Activated naive CD4-positive, alpha-beta T cell treated with anti-CD3 and anti-CD28 coated beads for 36 hours (primary cell): ENCODE results near the gene GPR84. TPM values are rescaled to one million over a fixed set of nuclear protein-coding genes. Genes with fewer than 3 reads are reported as not detected.

Experiments
- CTCF ChIA-PET: fragments of 350-600 bp; sonication (Branson Sonifier 250); formaldehyde crosslinking; loops from one replicate; lab custom pipeline; 2021; ENCODE audit warnings: antibody characterized with exemption; lab: Charles Lee
- DNase-seq: peaks from one replicate; pipeline ENCODE4 v3.0.0-alpha.2; 2020
- H3K27ac Mint-ChIP-seq: one replicate; pipeline ENCODE4 v1.8.0; 2021; ENCODE audit warnings: mild to moderate bottlenecking, mixed read lengths
- H3K27me3 Mint-ChIP-seq: one replicate; pipeline ENCODE4 v1.8.0; 2021; ENCODE audit warnings: low read depth, mixed read lengths
- H3K36me3 Mint-ChIP-seq: one replicate; pipeline ENCODE4 v1.8.0; 2021; ENCODE audit warnings: low read depth, mixed read lengths
- H3K4me1 Mint-ChIP-seq: one replicate; pipeline ENCODE4 v1.8.0; 2021; ENCODE audit warnings: low read depth, mixed read lengths
- H3K4me3 Mint-ChIP-seq: one replicate; pipeline ENCODE4 v1.8.0; 2021; ENCODE audit warnings: mild to moderate bottlenecking, moderate library complexity, mixed read lengths
- H3K9me3 Mint-ChIP-seq: one replicate; pipeline ENCODE4 v1.8.0; 2021; ENCODE audit warnings: mixed read lengths
- intact Hi-C: fragments of 100-400 bp; cut with micrococcal nuclease; formaldehyde crosslinking; loops from one replicate; pipeline ENCODE4 v1.15.1; 2023
- total RNA-seq, 2 experiments: library from RNA; stranded (reverse); gene quantifications; one replicate each; pipeline ENCODE4 v1.2.3, GENCODE V29; 2021

The GPR84 gene
- 1 to 10 TPM; 1.2 TPM for total RNA-seq

GRCh38 chr12:54364413-54364812, at the start of gene GPR84:
Gene GPR84 (minus strand): TSS chr12:54364486. CDS start chr12:54363851, 635 bp downstream.
- Mint-ChIP-seq H3K4me3 (peak within 1 kb of the TSS; percentile 58), H3K27me3 (no peaks in the 10 kb centered on the region), H3K4me1 (peaks cover 43% of the 10 kb centered on the region), H3K9me3 (no peaks in the 10 kb centered on the region), H3K36me3 (no peaks in the 10 kb centered on the region), H3K27ac (peak within 1 kb of the TSS; percentile 84)
- DNase-seq: peak; percentile 77
- CTCF ChIA-PET: no interaction called here
- intact Hi-C loops: loop anchor here (1.0 kb wide), 3 partner anchors 40 to 148 kb away; partner anchors contain the start of genes CBX5 and HNRNPA1

DNA sequence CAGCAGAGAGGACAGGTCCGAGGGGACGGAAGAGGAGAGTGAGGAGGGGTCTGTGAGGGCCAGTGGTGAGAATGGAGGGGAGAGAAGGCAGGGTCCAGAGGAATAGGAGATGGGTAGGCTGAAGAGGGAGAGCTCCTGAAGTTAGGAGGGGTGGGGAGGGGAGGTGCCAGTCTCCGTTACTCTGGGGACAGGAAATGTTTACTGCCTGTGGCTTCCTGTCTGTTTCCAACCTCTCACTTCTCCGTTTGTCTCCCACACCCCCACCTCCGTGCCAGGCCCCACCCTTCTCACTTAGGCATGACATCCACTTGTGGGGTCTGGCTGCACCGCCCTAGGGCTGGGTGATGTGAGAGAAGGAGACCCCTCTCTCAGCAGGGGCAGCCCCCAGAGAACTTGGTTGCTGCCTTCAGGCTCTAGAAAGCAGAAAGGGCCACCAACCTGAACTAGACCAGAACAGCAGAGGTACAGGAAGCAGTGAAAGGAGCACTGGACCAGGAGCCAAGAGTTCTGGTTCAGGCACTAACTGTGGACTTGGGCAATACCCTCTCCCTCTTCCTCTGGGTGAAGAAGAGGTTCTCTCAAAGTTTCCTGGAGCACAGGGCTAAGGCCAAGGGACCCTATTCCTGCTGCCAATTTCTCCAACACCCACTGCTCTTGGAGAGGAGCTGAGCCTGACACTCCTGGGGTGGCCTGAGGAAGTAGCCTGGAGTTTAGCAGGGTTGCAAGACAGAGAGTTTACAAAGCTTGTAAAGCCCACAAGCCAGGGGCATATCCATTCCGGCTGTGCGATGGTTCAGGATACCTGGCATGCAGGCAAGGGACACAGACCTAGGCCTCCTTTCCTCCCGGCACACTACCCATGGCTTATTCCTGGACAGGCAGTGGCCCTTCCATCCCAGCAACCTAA, 49.3 kb upstream of the GPR84 start:
- Mint-ChIP-seq H3K27me3 (no peaks in the 10 kb centered on the region), H3K9me3 (no peaks in the 10 kb centered on the region), H3K27ac (peak overlapping the region; percentile 96), H3K4me3 (peak overlapping the region; percentile 49), H3K4me1 (peaks cover 71% of the 10 kb centered on the region), H3K36me3 (peaks cover 1% of the 10 kb centered on the region)
- intact Hi-C loops: loop anchor here (2.0 to 10.0 kb wide), 5 partner anchors 83 to 1924 kb away; partner anchors contain the start of genes IL23A, NCKAP1L, SP1 and TESPA1
- CTCF ChIA-PET: interaction anchor here (1.0 to 14.5 kb wide), 6 partner anchors 13 to 166 kb away, joined by 3 to 257 read pairs (median 8); no protein-coding TSS in a partner anchor
- peak; percentile 76 for DNase-seq

GRCh38 chr12:54412786-54413185, 48.5 kb upstream of the GPR84 start:
- intact Hi-C loops: loop anchor here (2.0 to 10.0 kb wide), 5 partner anchors 84 to 1925 kb away; partner anchors contain the start of genes IL23A, NCKAP1L, SP1 and TESPA1
- H3K36me3 Mint-ChIP-seq: peaks cover 3% of the 10 kb centered on the region
- H3K4me1 Mint-ChIP-seq: peaks cover 69% of the 10 kb centered on the region
- peak overlapping the region; percentile 49 for H3K4me3 Mint-ChIP-seq
- DNase-seq: no peak
- CTCF ChIA-PET: interaction anchor here (1.0 to 14.5 kb wide), 6 partner anchors 12 to 167 kb away, joined by 3 to 257 read pairs (median 7); no protein-coding TSS in a partner anchor
- H3K9me3 Mint-ChIP-seq: no peaks in the 10 kb centered on the region
- peak overlapping the region; percentile 96 for H3K27ac Mint-ChIP-seq
- no peaks in the 10 kb centered on the region for H3K27me3 Mint-ChIP-seq

- CTCF ChIA-PET: interaction anchor here (1.2 to 14.5 kb wide), 5 partner anchors 11 to 168 kb away, joined by 3 to 257 read pairs (median 10); no protein-coding TSS in a partner anchor
- Mint-ChIP-seq H3K4me3 (peak overlapping the region; percentile 38), H3K4me1 (peaks cover 65% of the 10 kb centered on the region), H3K9me3 (no peaks in the 10 kb centered on the region), H3K36me3 (peaks cover 3% of the 10 kb centered on the region), H3K27me3 (no peaks in the 10 kb centered on the region), H3K27ac (peak overlapping the region; percentile 96)
- no peak for DNase-seq
- intact Hi-C loops: loop anchor here (2.0 to 10.0 kb wide), 5 partner anchors 84 to 1925 kb away; partner anchors contain the start of genes IL23A, NCKAP1L, SP1 and TESPA1
Observed at GRCh38 chr12:54412348-54412747, 48.1 kb upstream of the GPR84 start.

- peak; percentile 71 for DNase-seq
- peaks cover 58% of the 10 kb centered on the region for H3K4me1 Mint-ChIP-seq
- peak overlapping the region; percentile 96 for H3K27ac Mint-ChIP-seq
- peak overlapping the region; percentile 38 for H3K4me3 Mint-ChIP-seq
- H3K36me3 Mint-ChIP-seq: peaks cover 3% of the 10 kb centered on the region
- H3K27me3 Mint-ChIP-seq: no peaks in the 10 kb centered on the region
- intact Hi-C loops: loop anchor here (1.0 to 10.0 kb wide), 8 partner anchors 8 to 1926 kb away; partner anchors contain the start of genes IL23A, ITGA5, NCKAP1L and SP1
- no peaks in the 10 kb centered on the region for H3K9me3 Mint-ChIP-seq
- CTCF ChIA-PET: interaction anchor here (1.2 to 14.5 kb wide), 6 partner anchors 11 to 31 kb away, joined by 3 to 257 read pairs (median 5); no protein-coding TSS in a partner anchor
Observed at GRCh38 chr12:54411391-54412241, 47.3 kb upstream of the GPR84 start.

GRCh38 chr12:54409267-54409666, 45.0 kb upstream of the GPR84 start:
- no peak overlapping the region for H3K27ac Mint-ChIP-seq
- H3K9me3 Mint-ChIP-seq: no peaks in the 10 kb centered on the region
- peaks cover 42% of the 10 kb centered on the region for H3K4me1 Mint-ChIP-seq
- intact Hi-C loops: no loop called here
- CTCF ChIA-PET: interaction anchor here (0.6 to 14.5 kb wide), 6 partner anchors 8 to 29 kb away, joined by 3 to 257 read pairs (median 3); no protein-coding TSS in a partner anchor
- peaks cover 12% of the 10 kb centered on the region for H3K36me3 Mint-ChIP-seq
- no peak for DNase-seq
- H3K27me3 Mint-ChIP-seq: no peaks in the 10 kb centered on the region
- no peak overlapping the region for H3K4me3 Mint-ChIP-seq

DNA sequence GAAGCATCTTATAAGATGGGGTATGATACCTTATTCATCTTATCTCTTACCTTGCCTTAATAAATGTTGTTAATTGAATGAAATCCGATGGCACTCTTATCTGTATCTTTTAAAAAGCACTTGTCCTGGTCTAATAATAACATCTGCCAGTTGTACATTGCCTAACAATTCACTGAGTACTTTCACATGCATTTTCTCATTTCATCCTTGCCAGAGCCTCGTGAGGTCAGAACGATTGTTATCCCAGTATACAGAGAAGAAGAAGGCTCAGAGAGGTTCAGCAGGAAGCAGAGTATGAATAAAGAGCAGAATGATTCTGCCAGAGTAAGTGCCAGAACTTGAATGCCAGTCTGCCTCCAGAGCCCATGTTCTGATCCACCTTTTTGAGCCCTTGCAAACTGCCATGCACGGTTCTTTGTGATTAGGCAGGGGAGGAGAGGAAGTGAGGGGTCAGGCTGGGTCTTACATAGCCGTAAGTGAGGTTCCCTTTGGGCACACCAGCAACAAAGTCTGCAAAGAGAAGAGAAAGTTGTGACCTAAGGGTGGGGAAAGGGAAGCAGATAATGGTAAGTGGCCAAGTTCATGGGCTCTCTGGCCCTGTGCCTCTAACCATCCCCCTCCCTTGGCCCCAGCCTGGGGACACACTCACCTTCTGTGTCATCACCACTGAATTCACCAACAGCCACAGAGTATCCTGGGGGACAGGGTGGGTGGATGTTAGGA, 43.1 kb upstream of the GPR84 start:
- Mint-ChIP-seq H3K4me3 (no peak overlapping the region), H3K27me3 (no peaks in the 10 kb centered on the region), H3K9me3 (no peaks in the 10 kb centered on the region), H3K4me1 (peaks cover 24% of the 10 kb centered on the region), H3K36me3 (peaks cover 13% of the 10 kb centered on the region), H3K27ac (peak overlapping the region; percentile 6)
- CTCF ChIA-PET: interaction anchor here (0.5 to 14.5 kb wide), 2 partner anchors 6 to 398 kb away, joined by 3 to 257 read pairs; partner anchors contain the start of gene HOXC8
- DNase-seq: no peak
- intact Hi-C loops: no loop called here

DNA sequence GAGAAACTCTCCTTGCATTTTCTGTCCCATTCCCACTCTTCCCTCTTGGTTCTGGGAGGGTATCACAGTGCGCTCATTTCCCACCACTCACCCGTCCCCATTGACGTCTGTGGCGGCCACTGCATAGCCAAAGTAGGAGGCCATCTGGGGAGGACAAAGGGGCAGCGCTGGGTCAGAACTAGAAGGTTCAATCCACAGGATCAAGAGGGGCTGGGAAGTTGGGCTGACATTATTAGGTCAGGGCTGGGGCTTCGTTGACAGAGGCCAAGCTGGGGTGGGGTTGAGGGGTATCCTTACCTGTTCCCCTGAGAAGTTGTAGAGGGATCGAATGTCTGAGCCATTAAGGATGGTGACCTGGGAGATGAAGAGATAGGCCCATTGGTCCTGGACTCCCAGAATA, 41.3 kb upstream of the GPR84 start:
- Mint-ChIP-seq H3K4me1 (peaks cover 10% of the 10 kb centered on the region), H3K9me3 (no peaks in the 10 kb centered on the region), H3K27ac (peak overlapping the region; percentile 52), H3K27me3 (no peaks in the 10 kb centered on the region), H3K4me3 (no peak overlapping the region), H3K36me3 (peaks cover 21% of the 10 kb centered on the region)
- DNase-seq: no peak
- CTCF ChIA-PET: interaction anchor here (0.5 to 12.3 kb wide), 6 partner anchors 9 to 205 kb away, joined by 3 to 384 read pairs (median 3); partner anchors contain the start of genes COPZ1 and ITGA5
- intact Hi-C loops: no loop called here

GRCh38 chr12:54405106-54405505, 40.8 kb upstream of the GPR84 start:
- Mint-ChIP-seq H3K27me3 (no peaks in the 10 kb centered on the region), H3K4me3 (no peak overlapping the region), H3K9me3 (no peaks in the 10 kb centered on the region), H3K4me1 (peaks cover 10% of the 10 kb centered on the region), H3K27ac (peak overlapping the region; percentile 52), H3K36me3 (peaks cover 21% of the 10 kb centered on the region)
- DNase-seq: no peak
- intact Hi-C loops: no loop called here
- CTCF ChIA-PET: interaction anchor here (1.0 to 12.3 kb wide), 5 partner anchors 10 to 111 kb away, joined by 3 to 384 read pairs (median 3); partner anchors contain the start of genes COPZ1 and ITGA5

DNA sequence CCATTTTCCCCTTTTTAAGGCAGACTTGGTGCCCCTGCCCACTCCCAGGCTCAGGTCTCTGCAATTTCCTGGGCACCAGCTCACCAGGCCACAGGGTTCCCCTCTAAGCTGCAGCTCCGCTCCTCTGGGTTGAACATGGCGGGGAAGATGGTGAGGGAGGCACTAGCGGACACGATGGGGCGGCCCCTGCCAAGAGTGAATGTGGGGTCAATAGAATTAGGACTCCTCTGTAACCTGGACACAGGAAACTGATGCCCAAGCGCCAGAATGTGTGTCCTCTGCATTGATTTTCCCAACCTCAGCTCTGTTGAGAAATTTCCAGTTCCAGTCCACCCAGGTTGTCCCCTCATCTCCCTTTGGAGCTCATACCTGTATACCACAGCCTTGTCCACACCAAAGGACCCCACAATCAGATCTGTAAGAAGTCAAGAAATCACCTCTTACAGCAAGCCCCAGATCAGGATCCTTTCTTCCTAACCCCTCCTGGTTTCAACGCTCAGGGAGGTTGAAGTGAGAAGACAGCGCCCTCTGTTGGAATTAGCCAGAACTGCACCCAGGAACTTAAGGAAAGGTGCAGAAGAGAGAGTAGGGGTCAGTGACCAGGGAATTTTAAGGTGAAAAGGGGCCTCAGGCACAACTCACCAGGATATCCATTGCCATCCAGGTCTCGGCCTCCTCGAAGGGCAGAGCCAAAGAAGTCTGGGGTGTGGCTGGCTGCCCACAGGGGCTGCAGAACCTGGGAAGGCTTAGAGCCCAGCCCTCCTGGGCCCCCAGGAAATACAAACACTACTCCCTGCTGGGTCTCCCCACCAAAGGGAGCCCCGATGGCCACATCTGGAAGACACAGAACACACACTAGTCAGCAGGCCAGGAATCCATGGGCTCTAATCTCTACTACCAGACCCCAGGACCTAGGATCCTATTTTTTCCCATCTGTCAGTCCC, 40.0 kb upstream of the GPR84 start:
- H3K36me3 Mint-ChIP-seq: peaks cover 22% of the 10 kb centered on the region
- intact Hi-C loops: no loop called here
- no peaks in the 10 kb centered on the region for H3K9me3 Mint-ChIP-seq
- peak overlapping the region; percentile 50 for H3K27ac Mint-ChIP-seq
- DNase-seq: peak; percentile 83
- peaks cover 10% of the 10 kb centered on the region for H3K4me1 Mint-ChIP-seq
- no peaks in the 10 kb centered on the region for H3K27me3 Mint-ChIP-seq
- H3K4me3 Mint-ChIP-seq: no peak overlapping the region
- CTCF ChIA-PET: interaction anchor here (0.5 to 12.3 kb wide), 18 partner anchors 9 to 95 kb away, joined by 3 to 384 read pairs (median 4); partner anchors contain the start of genes ITGA5 and NCKAP1L
